AG04450 (cell line): ENCODE results near the gene GSG1L2. TPM values are rescaled to one million over a fixed set of nuclear protein-coding genes. Genes with fewer than 3 reads are reported as not detected.

Experiments
- CTCF ChIA-PET: fragments of 300-600, 350-600 bp; formaldehyde crosslinking; extraction: SDS; loops from one replicate; lab custom pipeline; 2022; ENCODE audit warnings: antibody characterized with exemption, inconsistent platforms; lab: Charles Lee
- POLR2A ChIA-PET: fragments of 350-600 bp; formaldehyde crosslinking; extraction: SDS; loops from one replicate; lab custom pipeline; 2021; ENCODE audit warnings: antibody characterized with exemption, inconsistent platforms; lab: Yijun Ruan, JAX
- DNase-seq: peaks from one replicate; pipeline ENCODE4 v3.0.0-alpha.2; 2011; ENCODE audit warnings: low read depth, low spot score
- H3K27ac ChIP-seq: one replicate; pipeline ENCODE4 v1.5.1; 2012; ENCODE audit warnings: low read depth, low read length, control low read depth
- H3K27me3 ChIP-seq: one replicate; pipeline ENCODE4 v1.6.0; 2012; ENCODE audit warnings: low read length; ENCODE audit not compliant: control insufficient read depth, insufficient read depth
- H3K4me3 ChIP-seq: 2 replicates; pipeline ENCODE4 v1.5.1; 2011; ENCODE audit warnings: mild to moderate bottlenecking, low read depth, low read length, control low read depth
- H3K9me3 ChIP-seq: 2 replicates; pipeline ENCODE4 v1.5.1; 2012; ENCODE audit warnings: low read length; ENCODE audit not compliant: control insufficient read depth, insufficient read depth
- polyA plus RNA-seq: library from polyadenylated mRNA; depleted of rRNA; stranded (reverse); fragments of >200 nt; gene quantifications from 2 replicates; pipeline ENCODE4 v1.2.3, GENCODE V29; 2011
- TF ChIP-seq, protein P1 (sequence below): IDR thresholded peaks from 2 replicates; pipeline ENCODE4 v1.5.1; 2011; ENCODE audit warnings: low read depth, low read length, control low read depth, inconsistent platforms

GSG1L2 gene
- polyA plus RNA-seq, 1 experiment, result not detected

DNA sequence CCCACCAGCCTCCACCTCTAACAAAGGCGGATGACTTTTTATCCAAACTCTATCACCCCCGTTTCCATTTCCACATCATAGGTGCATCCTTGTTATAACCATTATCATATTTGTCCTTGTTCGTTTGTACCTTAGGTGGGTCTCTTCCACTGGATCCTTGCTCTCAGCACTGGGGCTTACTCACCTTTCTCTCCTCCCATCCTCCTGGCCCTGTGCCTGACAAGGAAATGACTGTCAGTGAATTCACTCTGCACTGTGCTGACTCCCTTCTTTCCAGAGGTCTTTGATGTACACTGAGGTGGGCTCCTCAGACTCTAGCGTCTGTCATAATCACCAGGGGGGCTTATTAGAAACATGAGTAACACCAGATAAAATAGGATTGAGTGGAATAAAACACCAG lies 3.1 kb downstream of the GSG1L2 start:
- H3K9me3 ChIP-seq, result peaks cover 41% of the 10 kb centered on the region
- no peak overlapping the region for H3K4me3 ChIP-seq
- no peaks in the 10 kb centered on the region for H3K27me3 ChIP-seq
- ChIA-PET CTCF (interaction anchor here (0.5 kb wide), 1 partner anchor 54 kb away, joined by 4 read pairs; no protein-coding TSS in a partner anchor), POLR2A (no interaction called here)
- no peak overlapping the region for H3K27ac ChIP-seq
- no peak for DNase-seq
- TF ChIP-seq, protein P1, sequence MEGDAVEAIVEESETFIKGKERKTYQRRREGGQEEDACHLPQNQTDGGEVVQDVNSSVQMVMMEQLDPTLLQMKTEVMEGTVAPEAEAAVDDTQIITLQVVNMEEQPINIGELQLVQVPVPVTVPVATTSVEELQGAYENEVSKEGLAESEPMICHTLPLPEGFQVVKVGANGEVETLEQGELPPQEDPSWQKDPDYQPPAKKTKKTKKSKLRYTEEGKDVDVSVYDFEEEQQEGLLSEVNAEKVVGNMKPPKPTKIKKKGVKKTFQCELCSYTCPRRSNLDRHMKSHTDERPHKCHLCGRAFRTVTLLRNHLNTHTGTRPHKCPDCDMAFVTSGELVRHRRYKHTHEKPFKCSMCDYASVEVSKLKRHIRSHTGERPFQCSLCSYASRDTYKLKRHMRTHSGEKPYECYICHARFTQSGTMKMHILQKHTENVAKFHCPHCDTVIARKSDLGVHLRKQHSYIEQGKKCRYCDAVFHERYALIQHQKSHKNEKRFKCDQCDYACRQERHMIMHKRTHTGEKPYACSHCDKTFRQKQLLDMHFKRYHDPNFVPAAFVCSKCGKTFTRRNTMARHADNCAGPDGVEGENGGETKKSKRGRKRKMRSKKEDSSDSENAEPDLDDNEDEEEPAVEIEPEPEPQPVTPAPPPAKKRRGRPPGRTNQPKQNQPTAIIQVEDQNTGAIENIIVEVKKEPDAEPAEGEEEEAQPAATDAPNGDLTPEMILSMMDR, result no peak

GRCh38 chr17:9817086-9817485 lies 4.8 kb downstream of the GSG1L2 start:
- Histone ChIP-seq H3K27me3 (no peaks in the 10 kb centered on the region), H3K9me3 (peaks cover 44% of the 10 kb centered on the region), H3K4me3 (no peak overlapping the region), H3K27ac (no peak overlapping the region)
- ChIA-PET CTCF (no interaction called here), POLR2A (no interaction called here)
- TF ChIP-seq, protein P1, result no peak
- no peak for DNase-seq

GRCh38 chr17:9816472-9816871 lies 5.4 kb downstream of the GSG1L2 start:
- Histone ChIP-seq H3K27me3 (no peaks in the 10 kb centered on the region), H3K4me3 (no peak overlapping the region), H3K27ac (no peak overlapping the region), H3K9me3 (peaks cover 41% of the 10 kb centered on the region)
- ChIA-PET POLR2A (no interaction called here), CTCF (no interaction called here)
- TF ChIP-seq, protein P1, result no peak
- DNase-seq, result no peak

GRCh38 chr17:9814337-9814945 lies 7.4 kb downstream of the GSG1L2 start:
- Histone ChIP-seq H3K27me3 (no peaks in the 10 kb centered on the region), H3K4me3 (no peak overlapping the region), H3K9me3 (peaks cover 45% of the 10 kb centered on the region), H3K27ac (no peak overlapping the region)
- POLR2A ChIA-PET, result no interaction called here
- CTCF ChIA-PET, result no interaction called here
- TF ChIP-seq, protein P1, result no peak
- DNase-seq, result no peak

DNA sequence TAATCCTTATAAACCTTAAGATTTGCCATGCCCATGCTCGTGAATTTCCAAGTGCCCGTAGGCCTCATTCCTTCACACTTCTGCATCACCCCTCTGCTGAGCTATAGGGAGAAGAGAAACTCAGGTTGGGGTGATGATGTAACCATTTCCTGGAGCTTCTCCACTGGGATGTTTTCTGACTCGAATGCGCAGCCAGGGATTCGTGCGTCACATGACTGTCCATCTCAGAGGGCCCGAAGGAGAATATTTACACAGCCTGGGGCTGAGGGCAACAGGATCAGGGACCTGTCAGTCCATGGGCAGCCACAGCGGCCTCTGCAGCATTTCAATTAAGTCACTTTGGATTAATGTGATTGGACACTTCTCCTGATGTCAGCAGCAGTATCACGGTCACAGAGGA lies 8.7 kb downstream of the GSG1L2 start:
- ChIA-PET POLR2A (no interaction called here), CTCF (no interaction called here)
- H3K27ac ChIP-seq, result no peak overlapping the region
- H3K9me3 ChIP-seq, result peaks cover 52% of the 10 kb centered on the region
- H3K4me3 ChIP-seq, result no peak overlapping the region
- no peak for DNase-seq
- TF ChIP-seq, protein P1, result no peak
- no peaks in the 10 kb centered on the region for H3K27me3 ChIP-seq
